A549 (cell line): ENCODE results near the gene SGCD. TPM values are rescaled to one million over a fixed set of nuclear protein-coding genes. Genes with fewer than 3 reads are reported as not detected.
A peak's percentile ranks its signal among the peaks of the same experiment; 100 is the strongest.

ENCODE experiments used
- ATAC-seq, 2 experiments: fragments of 200-7000 bp in 1 of 2; fragments of >200 bp in 1 of 2; cut with Nextera tagmentation in 1 of 2; cut with Tn5 transposase in 1 of 2; 3 replicates each; pipeline versions ENCODE4 v1.8.0 to v1.9.1; 2018 to 2020; ENCODE audit warnings: mild to moderate bottlenecking in 1 of 2, moderate library complexity in 1 of 2
- CTCF ChIA-PET: fragments of 300-600 bp; sonication (Branson Sonifier 250); formaldehyde crosslinking; extraction: SDS; loops from one replicate; lab custom pipeline; 2021; ENCODE audit warnings: antibody characterized with exemption, inconsistent platforms; lab: Yijun Ruan, JAX
- POLR2A ChIA-PET: fragments of 350-600 bp; formaldehyde crosslinking; extraction: SDS; loops from one replicate; lab custom pipeline; 2021; ENCODE audit warnings: antibody characterized with exemption, inconsistent platforms; lab: Yijun Ruan, JAX
- DNase-seq, 2 experiments: peaks; one replicate each; pipeline versions ENCODE4 v3.0.0 to v3.0.0-alpha.2; 2011 to 2016; ENCODE audit warnings: low read depth in 1 of 2, low spot score in 1 of 2
- FAIRE-seq: peaks from 2 replicates; lab custom pipeline; 2011; peaks lifted over from hg19 to GRCh38; lab: Jason Lieb, UNC
- H3K27ac ChIP-seq, 2 experiments: fragments of >200 bp; sonication (Bioruptor Twin); formaldehyde crosslinking; 3 replicates each; pipeline ENCODE4 v1.5.1; 2016 to 2017
- H3K4me1 ChIP-seq: fragments of >200 bp; sonication (Bioruptor Twin); formaldehyde crosslinking; 3 replicates; pipeline ENCODE4 v1.6.1; 2016
- H3K4me2 ChIP-seq: fragments of >200 bp; sonication (Bioruptor Twin); formaldehyde crosslinking; 3 replicates; pipeline ENCODE4 v1.6.1; 2016
- H3K4me3 ChIP-seq: fragments of >200 bp; sonication (Bioruptor Twin); formaldehyde crosslinking; 3 replicates; pipeline ENCODE4 v1.5.1; 2016
- H3K9me3 ChIP-seq: fragments of >200 bp; sonication (Bioruptor Twin); formaldehyde crosslinking; 3 replicates; pipeline ENCODE4 v1.6.1; 2016
- CEBPB ChIP-seq, 2 experiments: fragments of >200 bp in 1 of 2; sonication (Bioruptor Twin) in 1 of 2; formaldehyde crosslinking in 1 of 2; IDR thresholded peaks; 2 replicates each; pipeline ENCODE4 v1.6.1; 2012 to 2016
- CHD4 ChIP-seq: fragments of 200-600 bp; sonication (generic); IDR thresholded peaks from 2 replicates; pipeline ENCODE4 v1.6.1; 2016; ENCODE audit warnings: antibody characterized with exemption, mild to moderate bottlenecking, borderline replicate concordance
- FOXS1 ChIP-seq: fragments of 250-450 bp; sonication (Bioruptor Pico); IDR thresholded peaks from 2 replicates; pipeline ENCODE4 v1.5.0; 2020; ENCODE audit warnings: mild to moderate bottlenecking, moderate library complexity
- GATA3 ChIP-seq: IDR thresholded peaks from 2 replicates; pipeline ENCODE4 v1.6.1; 2012; ENCODE audit warnings: borderline replicate concordance
- HOXA7 ChIP-seq: fragments of 250-450 bp; sonication (Bioruptor Pico); IDR thresholded peaks from 2 replicates; pipeline ENCODE4 v1.5.0; 2020; ENCODE audit warnings: mild to moderate bottlenecking, moderate library complexity
- HOXB5 ChIP-seq: fragments of 250-450 bp; sonication (Bioruptor Pico); IDR thresholded peaks from 2 replicates; pipeline ENCODE4 v1.5.0; 2020; ENCODE audit warnings: mild to moderate bottlenecking, moderate library complexity
- JUN ChIP-seq, 2 experiments: fragments of >200 bp; sonication (Bioruptor Twin); formaldehyde crosslinking; IDR thresholded peaks; 2 replicates in 1 of 2; 3 replicates in 1 of 2; pipeline ENCODE4 v1.6.1; 2016 to 2017
- JUNB ChIP-seq: fragments of >200 bp; sonication (Bioruptor Twin); formaldehyde crosslinking; IDR thresholded peaks from 2 replicates; pipeline ENCODE4 v1.6.1; 2016
- KDM1A ChIP-seq: fragments of 200-600 bp; sonication (generic); IDR thresholded peaks from 2 replicates; pipeline ENCODE4 v1.6.1; 2016; ENCODE audit warnings: low read depth, mild to moderate bottlenecking
- NPAS2 ChIP-seq: fragments of 250-450 bp; sonication (Bioruptor Pico); IDR thresholded peaks from 2 replicates; pipeline ENCODE4 v1.8.0; 2022; ENCODE audit warnings: mild to moderate bottlenecking, moderate library complexity, borderline replicate concordance
- POLR2A ChIP-seq: IDR thresholded peaks from 2 replicates; pipeline ENCODE4 v1.6.1; 2012; ENCODE audit warnings: mild to moderate bottlenecking, low read length
- POLR2AphosphoS2 ChIP-seq: conservative IDR thresholded peaks from 2 replicates; pipeline ENCODE4 v1.6.1; 2012; ENCODE audit warnings: low read length, improper control_type of control experiment, inconsistent platforms
- RAD21 ChIP-seq, 2 experiments: fragments of >200 bp in 1 of 2; sonication (Bioruptor Twin) in 1 of 2; formaldehyde crosslinking in 1 of 2; IDR thresholded peaks in 1 of 2; conservative IDR thresholded peaks in 1 of 2; 2 replicates in 1 of 2; 3 replicates in 1 of 2; pipeline ENCODE4 v1.6.1; 2012 to 2018; ENCODE audit warnings: inconsistent platforms in 1 of 2
- RFX5 ChIP-seq: fragments of 450-650 bp; IDR thresholded peaks from 2 replicates; pipeline ENCODE4 v1.7.1; 2014; ENCODE audit warnings: antibody characterized with exemption, mild to moderate bottlenecking, moderate library complexity
- TP53 ChIP-seq: fragments of 250-450 bp; sonication (Bioruptor Pico); IDR thresholded peaks from 2 replicates; pipeline ENCODE4 v1.5.0; 2021; ENCODE audit warnings: mild to moderate bottlenecking, moderate library complexity
- ZC3H11A ChIP-seq: fragments of 450-650 bp; IDR thresholded peaks from 2 replicates; pipeline ENCODE4 v1.6.1; 2014; ENCODE audit warnings: antibody characterized with exemption, mild to moderate bottlenecking
- ZFP36 ChIP-seq: fragments of 450-650 bp; IDR thresholded peaks from 2 replicates; pipeline ENCODE4 v1.6.1; 2014; ENCODE audit warnings: borderline replicate concordance; ENCODE audit not compliant: partially characterized antibody
- ZSCAN20 ChIP-seq: fragments of 250-450 bp; sonication (Bioruptor Pico); IDR thresholded peaks from 2 replicates; pipeline ENCODE4 v1.8.0; 2022; ENCODE audit warnings: mild to moderate bottlenecking, moderate library complexity
- WGBS: methylation state at CpG from one replicate; pipeline ENCODE4 v1.1.6; 2017; ENCODE audit errors: missing lambda C conversion rate; 5-methylcytosine and 5-hydroxymethylcytosine counted together
- polyA plus RNA-seq, 4 experiments: library from polyadenylated mRNA; depleted of rRNA in 3 of 4; stranded (reverse); fragments of >200 nt; fragmentation: RNase III in 1 of 4; extraction: RNeasy Plus Mini Kit Qiagen cat#74134 plus additional on column Dnase treatment in 1 of 4; gene quantifications; 2 replicates in 3 of 4; 3 replicates in 1 of 4; pipeline ENCODE4 v1.2.3, GENCODE V29; 2011 to 2017
- TF ChIP-seq, protein P1 (sequence below): fragments of >200 bp; sonication (Bioruptor Twin); formaldehyde crosslinking; IDR thresholded peaks from 3 replicates; pipeline ENCODE4 v1.6.1; 2016
- TF ChIP-seq, protein P2 (sequence below): fragments of 250-450 bp; sonication (Bioruptor Pico); IDR thresholded peaks from 2 replicates; pipeline ENCODE4 v1.5.0; 2020; ENCODE audit warnings: low read depth, mild to moderate bottlenecking, moderate library complexity
- TF ChIP-seq, protein P3 (sequence below): IDR thresholded peaks from 2 replicates; pipeline ENCODE4 v1.6.1; 2012
- TF ChIP-seq, protein P4 (sequence below): IDR thresholded peaks from 2 replicates; pipeline ENCODE4 v1.6.1; 2012
- TF ChIP-seq, protein P5 (sequence below): fragments of >200 bp; sonication (Bioruptor Twin); formaldehyde crosslinking; IDR thresholded peaks from 3 replicates; pipeline ENCODE4 v1.5.1; 2016

Gene SGCD
- polyA plus RNA-seq, 2 of the 4 experiments (the other 2 are of a cell fraction), result 7.6 to 10.6 TPM

DNA sequence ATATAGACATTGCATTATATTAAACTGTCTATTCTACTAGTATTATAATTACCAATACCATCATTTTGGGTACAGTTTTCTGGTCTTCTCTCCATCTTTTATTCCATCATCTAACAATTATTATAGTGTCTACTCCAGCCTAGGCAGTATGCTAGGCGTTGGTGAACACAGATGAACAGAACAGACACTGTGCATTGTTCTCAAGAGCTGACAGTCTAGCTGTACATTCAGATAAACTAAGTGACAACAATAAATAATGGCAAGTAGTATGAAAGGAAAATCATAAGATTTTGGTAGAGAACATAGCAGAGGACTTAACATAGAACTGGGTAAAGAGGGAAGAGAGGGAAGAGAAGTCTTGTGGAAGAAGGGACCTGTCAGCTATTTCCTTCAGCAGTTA is 12.5 kb upstream of the SGCD start:
- ChIA-PET POLR2A (no interaction called here), CTCF (no interaction called here)
- WGBS, result 56% methylated on average over 1 of the region's 1 CpG
- ATAC-seq (no peak), DNase-seq (no peak), FAIRE-seq (no peak)
- Histone ChIP-seq H3K4me1 (peaks cover 22% of the 10 kb centered on the region), H3K27ac (no peak overlapping the region), H3K9me3 (no peaks in the 10 kb centered on the region), H3K4me3 (no peak overlapping the region), H3K4me2 (no peak overlapping the region)
- TF ChIP-seq ZSCAN20 (CRISPR knock-in tag) (no peak), RFX5 (no peak)

DNA sequence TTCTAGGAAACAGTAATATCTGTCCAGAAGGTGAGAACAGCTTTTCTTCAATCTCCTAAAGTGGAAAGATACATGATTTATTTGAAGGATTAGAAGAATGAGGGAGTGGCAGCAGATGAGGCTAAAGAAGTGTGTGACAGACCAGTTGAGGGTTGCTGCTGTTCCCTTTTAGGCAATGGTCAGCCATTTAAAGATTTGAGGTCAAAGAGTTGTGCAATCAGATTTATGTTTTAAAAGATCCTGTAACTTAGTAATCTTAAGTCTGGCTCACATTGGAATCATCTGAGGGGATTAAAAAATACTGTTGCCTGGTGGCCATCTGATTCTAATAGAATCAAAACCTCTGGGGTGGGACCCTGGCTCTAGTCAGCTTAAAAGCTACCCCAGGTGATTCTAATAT is 4.3 kb upstream of the SGCD start:
- no peak overlapping the region for H3K4me2 ChIP-seq
- POLR2A ChIA-PET, result no interaction called here
- CTCF ChIA-PET, result interaction anchor here (1.3 kb wide), 1 partner anchor 809 kb away, joined by 3 read pairs; no protein-coding TSS in a partner anchor
- FAIRE-seq, result no peak
- 0 out of 4 replicates have a peak, but pooled peaks of 1 of the 2 experiments have one; percentile 7 for TF ChIP-seq CEBPB (IDR thresholded peaks at IDR 0.05)
- TF ChIP-seq, protein P1, sequence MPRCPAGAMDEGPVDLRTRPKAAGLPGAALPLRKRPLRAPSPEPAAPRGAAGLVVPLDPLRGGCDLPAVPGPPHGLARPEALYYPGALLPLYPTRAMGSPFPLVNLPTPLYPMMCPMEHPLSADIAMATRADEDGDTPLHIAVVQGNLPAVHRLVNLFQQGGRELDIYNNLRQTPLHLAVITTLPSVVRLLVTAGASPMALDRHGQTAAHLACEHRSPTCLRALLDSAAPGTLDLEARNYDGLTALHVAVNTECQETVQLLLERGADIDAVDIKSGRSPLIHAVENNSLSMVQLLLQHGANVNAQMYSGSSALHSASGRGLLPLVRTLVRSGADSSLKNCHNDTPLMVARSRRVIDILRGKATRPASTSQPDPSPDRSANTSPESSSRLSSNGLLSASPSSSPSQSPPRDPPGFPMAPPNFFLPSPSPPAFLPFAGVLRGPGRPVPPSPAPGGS, result no peak
- TF ChIP-seq, protein P2, sequence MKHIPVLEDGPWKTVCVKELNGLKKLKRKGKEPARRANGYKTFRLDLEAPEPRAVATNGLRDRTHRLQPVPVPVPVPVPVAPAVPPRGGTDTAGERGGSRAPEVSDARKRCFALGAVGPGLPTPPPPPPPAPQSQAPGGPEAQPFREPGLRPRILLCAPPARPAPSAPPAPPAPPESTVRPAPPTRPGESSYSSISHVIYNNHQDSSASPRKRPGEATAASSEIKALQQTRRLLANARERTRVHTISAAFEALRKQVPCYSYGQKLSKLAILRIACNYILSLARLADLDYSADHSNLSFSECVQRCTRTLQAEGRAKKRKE (CRISPR knock-in tag), result no peak
- TF ChIP-seq, all 56 proteins: peak for 1
- no peak overlapping the region for H3K4me3 ChIP-seq
- DNase-seq (no peak), ATAC-seq (no peak)
- 0 out of 3 replicates have a peak, but pooled peaks cover 11% of the 10 kb centered on the region for H3K4me1 ChIP-seq
- no peak overlapping the region for H3K27ac ChIP-seq
- no peaks in the 10 kb centered on the region for H3K9me3 ChIP-seq

DNA sequence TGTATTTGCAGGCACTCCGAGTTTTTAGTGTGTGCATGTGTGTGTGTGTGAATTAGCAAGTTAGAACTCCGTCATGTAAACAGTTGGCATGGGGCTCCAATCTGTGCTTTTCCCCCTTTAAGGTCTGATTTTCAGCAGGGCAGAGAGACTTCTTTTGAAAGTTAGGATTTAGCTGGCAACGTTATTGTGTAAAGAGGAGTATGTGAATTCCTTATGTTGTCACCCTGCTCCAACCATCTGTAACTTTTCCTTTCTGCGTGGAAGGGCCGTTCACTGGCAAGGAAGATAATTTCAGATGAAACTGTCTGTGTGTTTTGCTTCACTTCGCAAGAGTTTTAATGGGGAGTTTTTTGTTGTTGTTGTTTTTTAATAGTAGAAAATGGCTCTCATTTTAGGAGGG is 332 bp downstream of the SGCD start:
- CTCF ChIA-PET, result interaction anchor here (1.2 kb wide), 1 partner anchor 10 kb away, joined by 4 read pairs; no protein-coding TSS in a partner anchor
- H3K4me3 ChIP-seq, result peak overlapping the region; percentile 38
- POLR2A ChIA-PET, result no interaction called here
- peak overlapping the region; percentile 76 for H3K4me2 ChIP-seq
- peak; percentile 21 to 27; a peak in 4 of 6 replicates for ATAC-seq
- H3K9me3 ChIP-seq, result no peaks in the 10 kb centered on the region
- DNase-seq, result no peak
- FAIRE-seq, result no peak
- TF ChIP-seq, protein P1, result no peak
- no peak for TF ChIP-seq JUN (IDR thresholded peaks at IDR 0.05)
- TF ChIP-seq ZSCAN20 (CRISPR knock-in tag), result no peak
- 24% methylated on average over 6 of the region's 6 CpGs for WGBS
- 0 out of 3 replicates have a peak, but pooled peaks cover 15% of the 10 kb centered on the region for H3K4me1 ChIP-seq
- H3K27ac ChIP-seq, result peak overlapping the region; percentile 65 to 81

DNA sequence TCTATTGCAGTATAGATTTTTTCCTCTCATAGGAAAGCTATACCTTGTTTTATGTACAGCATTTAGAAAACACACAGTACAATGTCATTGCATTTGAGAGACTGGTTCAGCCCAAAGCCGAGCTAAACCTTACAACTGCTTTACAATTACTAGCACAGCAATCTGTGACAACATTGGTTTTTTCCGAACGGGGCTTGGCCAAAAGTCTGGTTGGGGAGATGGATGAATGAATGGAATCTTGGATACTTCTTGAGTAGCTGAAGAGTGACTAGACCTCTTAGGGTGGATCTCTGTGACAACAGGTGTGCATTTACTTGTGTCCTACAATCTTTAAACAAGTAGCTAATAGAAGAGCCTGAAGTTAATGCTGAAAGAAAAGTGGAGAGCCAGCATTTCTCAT is 1.2 kb downstream of the SGCD start:
- H3K27ac ChIP-seq, result peak overlapping the region; percentile 59 to 65; a peak in 3 of 6 replicates
- no peak for TF ChIP-seq POLR2A
- TF ChIP-seq KDM1A, result no peak
- TF ChIP-seq, protein P3, sequence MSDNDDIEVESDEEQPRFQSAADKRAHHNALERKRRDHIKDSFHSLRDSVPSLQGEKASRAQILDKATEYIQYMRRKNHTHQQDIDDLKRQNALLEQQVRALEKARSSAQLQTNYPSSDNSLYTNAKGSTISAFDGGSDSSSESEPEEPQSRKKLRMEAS, result no peak
- no peak for TF ChIP-seq GATA3
- TF ChIP-seq ZFP36, result no peak
- TF ChIP-seq RAD21 (conservative IDR thresholded peaks at IDR 0.05 in 1 of 2, IDR thresholded peaks at IDR 0.05 in 1 of 2), result no peak
- no peak for TF ChIP-seq NPAS2 (CRISPR knock-in tag)
- no peak for TF ChIP-seq FOXS1 (CRISPR knock-in tag)
- TF ChIP-seq, protein P2 (CRISPR knock-in tag), result no peak
- TF ChIP-seq, protein P4, sequence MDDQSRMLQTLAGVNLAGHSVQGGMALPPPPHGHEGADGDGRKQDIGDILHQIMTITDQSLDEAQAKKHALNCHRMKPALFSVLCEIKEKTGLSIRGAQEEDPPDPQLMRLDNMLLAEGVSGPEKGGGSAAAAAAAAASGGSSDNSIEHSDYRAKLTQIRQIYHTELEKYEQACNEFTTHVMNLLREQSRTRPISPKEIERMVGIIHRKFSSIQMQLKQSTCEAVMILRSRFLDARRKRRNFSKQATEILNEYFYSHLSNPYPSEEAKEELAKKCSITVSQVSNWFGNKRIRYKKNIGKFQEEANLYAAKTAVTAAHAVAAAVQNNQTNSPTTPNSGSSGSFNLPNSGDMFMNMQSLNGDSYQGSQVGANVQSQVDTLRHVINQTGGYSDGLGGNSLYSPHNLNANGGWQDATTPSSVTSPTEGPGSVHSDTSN, result no peak
- no peak for TF ChIP-seq TP53 (CRISPR knock-in tag)
- TF ChIP-seq, protein P5, sequence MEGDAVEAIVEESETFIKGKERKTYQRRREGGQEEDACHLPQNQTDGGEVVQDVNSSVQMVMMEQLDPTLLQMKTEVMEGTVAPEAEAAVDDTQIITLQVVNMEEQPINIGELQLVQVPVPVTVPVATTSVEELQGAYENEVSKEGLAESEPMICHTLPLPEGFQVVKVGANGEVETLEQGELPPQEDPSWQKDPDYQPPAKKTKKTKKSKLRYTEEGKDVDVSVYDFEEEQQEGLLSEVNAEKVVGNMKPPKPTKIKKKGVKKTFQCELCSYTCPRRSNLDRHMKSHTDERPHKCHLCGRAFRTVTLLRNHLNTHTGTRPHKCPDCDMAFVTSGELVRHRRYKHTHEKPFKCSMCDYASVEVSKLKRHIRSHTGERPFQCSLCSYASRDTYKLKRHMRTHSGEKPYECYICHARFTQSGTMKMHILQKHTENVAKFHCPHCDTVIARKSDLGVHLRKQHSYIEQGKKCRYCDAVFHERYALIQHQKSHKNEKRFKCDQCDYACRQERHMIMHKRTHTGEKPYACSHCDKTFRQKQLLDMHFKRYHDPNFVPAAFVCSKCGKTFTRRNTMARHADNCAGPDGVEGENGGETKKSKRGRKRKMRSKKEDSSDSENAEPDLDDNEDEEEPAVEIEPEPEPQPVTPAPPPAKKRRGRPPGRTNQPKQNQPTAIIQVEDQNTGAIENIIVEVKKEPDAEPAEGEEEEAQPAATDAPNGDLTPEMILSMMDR, result no peak
- TF ChIP-seq CEBPB (IDR thresholded peaks at IDR 0.05), result no peak
- no peak for TF ChIP-seq JUNB
- TF ChIP-seq ZC3H11A, result no peak
- TF ChIP-seq CHD4, result no peak
- no peak for TF ChIP-seq HOXA7 (CRISPR knock-in tag)
- no peak for TF ChIP-seq POLR2AphosphoS2
- TF ChIP-seq HOXB5 (CRISPR knock-in tag), result no peak
- FAIRE-seq (no peak), ATAC-seq (no peak), DNase-seq (no peak)
- H3K4me1 ChIP-seq, result 0 out of 3 replicates have a peak, but pooled peaks cover 15% of the 10 kb centered on the region
- no peaks in the 10 kb centered on the region for H3K9me3 ChIP-seq
- CTCF ChIA-PET, result no interaction called here
- peak overlapping the region; percentile 76 for H3K4me2 ChIP-seq
- peak overlapping the region; percentile 38; the same call in 1 of the 3 replicates for H3K4me3 ChIP-seq
- 49% methylated on average over 3 of the region's 3 CpGs for WGBS
- POLR2A ChIA-PET, result no interaction called here
